Measurements from ENCODE around the gene RGS14.
"Not testable (repeated sequence)": the region's sequence is repeated elsewhere in the genome, so short reads cannot be mapped to it uniquely, and the experiment has no call there.

RGS14 gene

DNA sequence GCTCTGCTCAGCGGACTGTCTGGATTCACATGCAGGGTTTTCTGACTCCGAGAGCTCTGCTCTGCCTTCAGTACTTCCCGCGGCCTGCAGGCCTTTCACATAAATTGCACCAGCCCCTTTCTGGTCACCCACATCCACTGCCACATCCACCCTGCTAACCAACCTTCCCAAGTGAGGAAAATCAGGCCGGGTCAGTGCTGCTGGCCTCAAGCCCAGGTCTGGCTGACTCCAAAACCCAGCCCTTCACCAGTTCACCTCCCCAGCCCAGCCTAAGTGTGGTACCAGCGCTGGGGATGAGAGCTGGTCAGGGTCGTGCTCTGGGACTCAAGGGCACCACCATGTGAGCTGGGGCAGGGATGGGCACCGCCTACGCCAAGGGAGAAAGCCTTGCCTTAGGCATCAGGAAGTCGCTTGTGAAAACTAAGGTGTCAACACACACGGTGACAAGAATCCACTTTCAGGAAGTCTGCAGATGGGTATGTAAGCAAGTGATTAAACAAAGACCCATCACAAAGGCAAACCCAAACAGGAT is 18.6 kb upstream of the RGS14 start:
- DNase-seq (ENCODE audit: low spot score) = no peak
- TF ChIP-seq, protein P1, sequence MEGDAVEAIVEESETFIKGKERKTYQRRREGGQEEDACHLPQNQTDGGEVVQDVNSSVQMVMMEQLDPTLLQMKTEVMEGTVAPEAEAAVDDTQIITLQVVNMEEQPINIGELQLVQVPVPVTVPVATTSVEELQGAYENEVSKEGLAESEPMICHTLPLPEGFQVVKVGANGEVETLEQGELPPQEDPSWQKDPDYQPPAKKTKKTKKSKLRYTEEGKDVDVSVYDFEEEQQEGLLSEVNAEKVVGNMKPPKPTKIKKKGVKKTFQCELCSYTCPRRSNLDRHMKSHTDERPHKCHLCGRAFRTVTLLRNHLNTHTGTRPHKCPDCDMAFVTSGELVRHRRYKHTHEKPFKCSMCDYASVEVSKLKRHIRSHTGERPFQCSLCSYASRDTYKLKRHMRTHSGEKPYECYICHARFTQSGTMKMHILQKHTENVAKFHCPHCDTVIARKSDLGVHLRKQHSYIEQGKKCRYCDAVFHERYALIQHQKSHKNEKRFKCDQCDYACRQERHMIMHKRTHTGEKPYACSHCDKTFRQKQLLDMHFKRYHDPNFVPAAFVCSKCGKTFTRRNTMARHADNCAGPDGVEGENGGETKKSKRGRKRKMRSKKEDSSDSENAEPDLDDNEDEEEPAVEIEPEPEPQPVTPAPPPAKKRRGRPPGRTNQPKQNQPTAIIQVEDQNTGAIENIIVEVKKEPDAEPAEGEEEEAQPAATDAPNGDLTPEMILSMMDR (IDR thresholded peaks at IDR 0.05; ENCODE audit: extremely low read depth, insufficient read depth, missing control alignments) = no peak
- in situ Hi-C loops (cut with MboI; ENCODE audit: low pct_unique_long_range_greater_than_20kb, low sequenced_read_pairs, unreplicated experiment) = no loop called here

DNA sequence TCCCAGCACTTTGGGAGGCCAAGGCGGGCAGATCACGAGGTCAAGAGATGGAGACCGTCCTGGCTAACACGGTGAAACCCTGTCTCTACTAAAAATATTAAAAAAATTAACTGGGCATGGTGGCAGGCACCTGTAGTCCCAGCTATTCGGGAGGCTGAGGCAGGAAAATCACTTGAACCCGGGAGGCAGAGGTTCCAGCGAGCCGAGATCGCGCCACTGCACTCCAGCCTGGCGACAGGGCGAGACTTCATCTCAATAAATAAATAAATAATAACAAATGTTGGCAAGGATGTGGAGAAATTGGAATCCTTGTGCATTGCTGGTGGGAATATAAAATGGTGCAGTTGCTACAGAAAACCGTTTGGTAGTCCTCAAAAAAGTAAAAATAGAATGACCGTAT is 14.7 kb upstream of the RGS14 start:
- in situ Hi-C loops (cut with MboI; ENCODE audit: low pct_unique_long_range_greater_than_20kb, low sequenced_read_pairs, unreplicated experiment); DNase-seq (ENCODE audit: low spot score): not testable (repeated sequence)

DNA sequence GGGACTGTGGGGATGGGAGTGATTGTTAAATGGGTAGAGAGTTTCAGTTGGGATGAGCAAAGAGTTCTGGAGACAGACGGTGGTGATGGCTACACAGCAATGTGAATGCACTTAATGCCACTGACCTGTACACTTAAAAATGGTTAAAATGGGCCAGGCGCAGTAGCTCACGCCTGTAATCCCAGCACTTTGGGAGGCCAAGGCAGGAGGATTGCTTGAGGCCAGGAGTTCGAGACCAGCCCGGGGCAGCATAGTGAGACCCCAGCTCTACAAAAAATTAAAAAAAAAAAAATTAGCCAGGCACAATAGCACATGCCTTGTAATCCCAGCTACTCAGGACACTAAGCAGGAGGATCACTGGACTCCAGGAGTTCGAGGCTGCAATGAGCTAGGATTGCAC is 13.9 kb upstream of the RGS14 start:
- no peak for DNase-seq (ENCODE audit: low spot score)
- in situ Hi-C loops (cut with MboI; ENCODE audit: low pct_unique_long_range_greater_than_20kb, low sequenced_read_pairs, unreplicated experiment) = no loop called here
- TF ChIP-seq, protein P1 (IDR thresholded peaks at IDR 0.05; ENCODE audit: extremely low read depth, insufficient read depth, missing control alignments) = no peak

DNA sequence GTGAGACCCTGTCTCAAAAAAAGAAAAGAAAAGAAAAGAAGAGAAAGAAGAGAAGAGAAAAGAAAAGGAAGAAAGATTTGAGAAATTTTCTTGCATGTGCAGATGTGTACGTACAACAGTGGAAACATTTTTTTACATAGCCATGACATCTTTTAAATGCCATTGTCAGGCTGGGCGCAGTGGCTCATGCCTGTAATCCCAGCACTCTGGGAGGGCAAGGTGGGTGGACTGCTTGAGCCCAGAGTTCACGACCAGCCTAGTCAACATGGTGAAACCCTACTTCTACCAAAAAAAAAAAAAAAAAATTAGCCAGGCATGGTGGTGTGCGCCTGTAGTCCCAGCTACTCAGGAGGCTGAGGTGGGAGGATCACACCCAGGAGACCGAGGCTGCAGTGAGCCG is 12.8 kb upstream of the RGS14 start:
- TF ChIP-seq, protein P1 (IDR thresholded peaks at IDR 0.05; ENCODE audit: extremely low read depth, insufficient read depth, missing control alignments) = no peak
- DNase-seq (ENCODE audit: low spot score) = no peak
- in situ Hi-C loops (cut with MboI; ENCODE audit: low pct_unique_long_range_greater_than_20kb, low sequenced_read_pairs, unreplicated experiment) = no loop called here

DNA sequence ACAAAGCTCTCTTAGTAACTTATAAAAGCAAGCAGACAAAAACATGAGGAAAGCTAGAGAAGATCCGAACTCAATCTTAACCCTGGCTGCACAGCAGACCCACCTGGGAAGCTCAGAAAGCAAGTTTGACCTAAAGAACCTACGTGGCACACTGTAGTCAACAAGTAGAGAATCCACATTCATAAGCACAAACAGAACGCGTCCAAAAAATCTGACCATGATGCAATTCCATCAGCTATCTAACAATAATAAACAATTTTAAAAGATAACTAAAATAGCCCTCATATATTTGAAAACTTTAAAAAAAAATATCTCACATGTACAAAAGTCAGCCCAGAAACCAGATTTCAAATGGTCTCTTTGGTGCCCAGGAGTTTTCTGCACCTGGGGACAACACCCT is 10.9 kb upstream of the RGS14 start:
- no peak for DNase-seq (ENCODE audit: low spot score)
- TF ChIP-seq, protein P1 (IDR thresholded peaks at IDR 0.05; ENCODE audit: extremely low read depth, insufficient read depth, missing control alignments) = no peak
- in situ Hi-C loops (cut with MboI; ENCODE audit: low pct_unique_long_range_greater_than_20kb, low sequenced_read_pairs, unreplicated experiment) = no loop called here

DNA sequence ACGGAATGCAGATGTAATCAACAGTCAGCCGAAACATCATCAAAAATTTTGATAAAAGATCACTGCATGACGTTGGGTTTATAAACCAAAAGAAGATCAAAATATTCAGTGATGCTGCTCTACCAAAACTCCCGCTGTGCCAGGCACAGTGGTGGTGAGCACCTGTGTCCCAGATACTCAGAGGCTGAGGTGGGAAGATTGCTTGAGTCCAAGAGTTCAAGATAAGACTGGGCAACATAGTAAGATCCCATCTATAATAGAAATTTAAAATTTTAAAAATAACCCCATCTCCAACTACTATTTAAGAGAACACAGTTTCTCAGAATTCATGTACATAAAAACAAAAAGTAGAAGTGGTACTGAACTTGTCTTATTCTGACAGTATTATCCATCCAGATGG is 10.0 kb upstream of the RGS14 start:
- no peak for DNase-seq (ENCODE audit: low spot score)
- in situ Hi-C loops (cut with MboI; ENCODE audit: low pct_unique_long_range_greater_than_20kb, low sequenced_read_pairs, unreplicated experiment) = no loop called here
- TF ChIP-seq, protein P1 (IDR thresholded peaks at IDR 0.05; ENCODE audit: extremely low read depth, insufficient read depth, missing control alignments) = no peak

DNA sequence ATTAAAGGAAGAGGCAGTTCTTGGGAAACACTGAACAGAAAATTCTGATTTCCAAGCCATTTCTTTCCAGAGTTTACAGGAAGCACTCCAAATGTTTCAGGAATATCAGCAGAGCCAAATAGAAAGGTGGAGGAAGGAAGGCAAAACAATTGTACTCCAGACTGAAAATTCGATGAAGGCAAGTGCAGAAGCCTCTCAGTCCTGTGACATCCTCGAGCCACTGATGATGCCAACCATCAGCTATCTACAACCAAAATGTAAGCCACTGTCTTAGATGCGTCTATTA is 8.4 kb upstream of the RGS14 start:
- no peak for DNase-seq (ENCODE audit: low spot score)
- TF ChIP-seq, protein P1 (IDR thresholded peaks at IDR 0.05; ENCODE audit: extremely low read depth, insufficient read depth, missing control alignments) = no peak
- in situ Hi-C loops (cut with MboI; ENCODE audit: low pct_unique_long_range_greater_than_20kb, low sequenced_read_pairs, unreplicated experiment) = no loop called here
